ENCODE results near the gene SCYGR3. TPM values are rescaled to one million over a fixed set of nuclear protein-coding genes. Genes with fewer than 3 reads are reported as not detected.

Gene SCYGR3
- total and polyA plus RNA-seq, 2 of the 8 experiments (the other 6 are each of a cell fraction or from before 2014, with no cell fraction given), result not detected

DNA sequence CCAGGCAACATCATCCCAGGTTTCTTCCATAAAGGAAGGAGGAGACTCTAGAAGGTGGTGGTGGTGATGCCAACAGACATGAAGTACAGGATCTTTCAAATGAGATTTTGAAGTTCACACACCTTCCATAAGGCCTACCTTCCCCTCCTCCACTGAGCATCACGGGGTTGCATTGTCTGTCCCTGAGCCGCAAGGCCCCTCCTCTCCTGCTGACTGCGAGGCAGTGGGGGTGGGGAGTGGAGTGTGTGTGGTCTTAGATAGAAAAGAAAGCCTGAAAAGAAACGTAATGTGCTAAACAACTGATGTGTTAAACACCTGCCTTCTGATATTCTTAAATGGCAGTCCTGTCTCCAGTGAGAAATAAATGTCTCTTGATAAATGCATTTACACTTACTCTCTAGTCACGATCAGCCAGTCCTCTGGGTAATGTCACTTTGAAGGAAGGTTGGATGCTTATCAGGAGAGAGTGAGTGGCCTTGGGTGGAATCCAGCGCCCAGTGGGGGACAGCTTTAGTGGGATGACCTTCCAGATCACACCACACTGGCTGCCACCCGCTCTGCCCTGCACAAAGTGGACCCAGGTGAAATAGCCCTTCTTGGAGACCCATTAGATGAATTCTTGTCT lies 46.5 kb upstream of the SCYGR3 start:
- peak; percentile 63 for FAIRE-seq
- no peaks in the 10 kb centered on the region for H3K9me3 ChIP-seq (ENCODE audit: insufficient read depth in 2 of 2, low read depth in 1 of 2, low read length in 1 of 2)
- no peak overlapping the region for H4K91ac ChIP-seq (replicated peaks; ENCODE audit: insufficient read length, low read length)
- CTCF ChIA-PET (ENCODE audit: partially characterized antibody), result interaction anchor here (0.5 to 4.3 kb wide), 4 partner anchors 17 to 493 kb away, joined by 3 to 92 read pairs (median 3); no protein-coding TSS in a partner anchor
- peaks cover 0 to 10% (median 4%) of the 10 kb centered on the region in 4 experiments; a peak in 4 of 7 replicates for H3K4me1 ChIP-seq (replicated peaks in 1 of 4; ENCODE audit: control insufficient read depth in 3 of 4, insufficient read depth in 4 of 4, low read length in 3 of 4)
- H2BK20ac ChIP-seq (ENCODE audit: low read length), result no peak overlapping the region
- no peak overlapping the region; the same call in 1 of the 2 replicates for H3K18ac ChIP-seq (ENCODE audit: extremely low read depth, low read length)
- H3K79me2 ChIP-seq (ENCODE audit: control insufficient read depth in 1 of 2, insufficient read depth in 2 of 2, low read length in 2 of 2), result no peaks in the 10 kb centered on the region
- no peaks in the 10 kb centered on the region for H3K79me1 ChIP-seq (ENCODE audit: low read depth, low read length)
- H3K56ac ChIP-seq (replicated peaks; ENCODE audit: insufficient read length, low read depth, low read length), result no peak overlapping the region
- H3K4me3 ChIP-seq (ENCODE audit: extremely low read depth in 1 of 4, insufficient read depth in 2 of 4, low read depth in 3 of 4, low read length in 4 of 4), result no peak overlapping the region
- H4K5ac ChIP-seq (ENCODE audit: insufficient read length, low read depth, low read length), result no peak overlapping the region
- H3K4me2 ChIP-seq (ENCODE audit: insufficient read depth in 1 of 2, low read depth in 2 of 2, low read length in 2 of 2), result peak overlapping the region; percentile 4 to 48; a peak in 2 of 4 replicates
- H3K14ac ChIP-seq (ENCODE audit: insufficient read length), result no peak overlapping the region
- H2BK120ac ChIP-seq (replicated peaks; ENCODE audit: low read depth, low read length), result no peak overlapping the region
- WGBS, 2 experiments (ENCODE audit: extremely low coverage in 1 of 2, insufficient coverage in 1 of 2, insufficient read length in 1 of 2, insufficient replicate concordance in 2 of 2, low coverage in 1 of 2, low lambda C conversion rate in 2 of 2, missing lambda C conversion rate in 1 of 2), result 50% methylated on average over 7 of the region's 7 CpGs; no CpG with 5 or more reads in 1 of the 2 experiments
- H4K20me1 ChIP-seq (replicated peaks in 1 of 2; ENCODE audit: control insufficient read depth in 1 of 2, insufficient read depth in 2 of 2, low read length in 2 of 2), result no peaks in the 10 kb centered on the region
- no peak overlapping the region for H2BK15ac ChIP-seq (ENCODE audit: low read length)
- peak in 1 of 2 experiments; percentile 27 for DNase-seq (ENCODE audit: low read depth in 1 of 2, low spot score in 2 of 2)
- H3K27me3 ChIP-seq (replicated peaks in 1 of 4; ENCODE audit: control insufficient read depth in 3 of 4, extremely low read depth in 1 of 4, insufficient read depth in 3 of 4, low read length in 3 of 4), result no peaks in the 10 kb centered on the region
- no peak overlapping the region for H3K4ac ChIP-seq (replicated peaks; ENCODE audit: insufficient read length, low read depth, low read length)
- H2BK5ac ChIP-seq (ENCODE audit: low read depth, low read length), result no peak overlapping the region
- H2AFZ ChIP-seq (ENCODE audit: low read length), result peak overlapping the region; percentile 60
- no peak overlapping the region for H4K8ac ChIP-seq (ENCODE audit: extremely low read depth, insufficient read depth, low read length)
- no peak overlapping the region for H3K9ac ChIP-seq (replicated peaks in 1 of 4; ENCODE audit: extremely low read depth in 1 of 4, low read depth in 3 of 4, low read length in 3 of 4)
- POLR2A ChIA-PET (ENCODE audit: partially characterized antibody), result interaction anchor here (1.2 kb wide), 1 partner anchor 187 kb away, joined by 3 read pairs; no protein-coding TSS in a partner anchor
- no peaks in the 10 kb centered on the region for H3K23me2 ChIP-seq (ENCODE audit: low read depth, low read length)
- no peak overlapping the region for H3K23ac ChIP-seq (ENCODE audit: insufficient read length)
- no peaks in the 10 kb centered on the region for H3K36me3 ChIP-seq (ENCODE audit: control insufficient read depth in 2 of 4, insufficient read depth in 4 of 4, low read length in 3 of 4)
- no peak overlapping the region for H3K27ac ChIP-seq (ENCODE audit: low read depth, low read length)
- TF ChIP-seq, protein P1, sequence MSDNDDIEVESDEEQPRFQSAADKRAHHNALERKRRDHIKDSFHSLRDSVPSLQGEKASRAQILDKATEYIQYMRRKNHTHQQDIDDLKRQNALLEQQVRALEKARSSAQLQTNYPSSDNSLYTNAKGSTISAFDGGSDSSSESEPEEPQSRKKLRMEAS (IDR thresholded peaks at IDR 0.05), result peak; percentile 39; the same call in 1 of the 2 replicates
- TF ChIP-seq CHD2 (IDR thresholded peaks at IDR 0.05; ENCODE audit: low read length), result peak; percentile 19; the same call in 1 of the 2 replicates
- TF ChIP-seq POU5F1 (IDR thresholded peaks at IDR 0.05; ENCODE audit: low read depth, low read length), result no peak
- TF ChIP-seq, protein P2, sequence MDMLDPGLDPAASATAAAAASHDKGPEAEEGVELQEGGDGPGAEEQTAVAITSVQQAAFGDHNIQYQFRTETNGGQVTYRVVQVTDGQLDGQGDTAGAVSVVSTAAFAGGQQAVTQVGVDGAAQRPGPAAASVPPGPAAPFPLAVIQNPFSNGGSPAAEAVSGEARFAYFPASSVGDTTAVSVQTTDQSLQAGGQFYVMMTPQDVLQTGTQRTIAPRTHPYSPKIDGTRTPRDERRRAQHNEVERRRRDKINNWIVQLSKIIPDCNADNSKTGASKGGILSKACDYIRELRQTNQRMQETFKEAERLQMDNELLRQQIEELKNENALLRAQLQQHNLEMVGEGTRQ (IDR thresholded peaks at IDR 0.05; ENCODE audit: low read length), result 0 out of 2 replicates have a peak, but pooled peaks have one; percentile 15
- TF ChIP-seq JUN (IDR thresholded peaks at IDR 0.05; ENCODE audit: low read depth, low read length), result no peak
- TF ChIP-seq ASH2L (IDR thresholded peaks at IDR 0.05; ENCODE audit: low read length), result peak; percentile 55
- TF ChIP-seq JUND (IDR thresholded peaks at IDR 0.05; ENCODE audit: low read length), result no peak
- TF ChIP-seq SP1 (IDR thresholded peaks at IDR 0.05; ENCODE audit: low read depth, low read length), result peak; percentile 57; the same call in 1 of the 2 replicates
- TF ChIP-seq SP2 (IDR thresholded peaks at IDR 0.05; ENCODE audit: low read length), result no peak
- TF ChIP-seq, protein P3, sequence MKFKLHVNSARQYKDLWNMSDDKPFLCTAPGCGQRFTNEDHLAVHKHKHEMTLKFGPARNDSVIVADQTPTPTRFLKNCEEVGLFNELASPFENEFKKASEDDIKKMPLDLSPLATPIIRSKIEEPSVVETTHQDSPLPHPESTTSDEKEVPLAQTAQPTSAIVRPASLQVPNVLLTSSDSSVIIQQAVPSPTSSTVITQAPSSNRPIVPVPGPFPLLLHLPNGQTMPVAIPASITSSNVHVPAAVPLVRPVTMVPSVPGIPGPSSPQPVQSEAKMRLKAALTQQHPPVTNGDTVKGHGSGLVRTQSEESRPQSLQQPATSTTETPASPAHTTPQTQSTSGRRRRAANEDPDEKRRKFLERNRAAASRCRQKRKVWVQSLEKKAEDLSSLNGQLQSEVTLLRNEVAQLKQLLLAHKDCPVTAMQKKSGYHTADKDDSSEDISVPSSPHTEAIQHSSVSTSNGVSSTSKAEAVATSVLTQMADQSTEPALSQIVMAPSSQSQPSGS (IDR thresholded peaks at IDR 0.05; ENCODE audit: low read length), result no peak
- no peak overlapping the region for H2AK5ac ChIP-seq (ENCODE audit: low read depth, low read length)
- H2BK12ac ChIP-seq (ENCODE audit: low read depth, low read length), result no peak overlapping the region; the same call in 1 of the 2 replicates
